ENCODE data around the gene PPP1R12C.

DNA sequence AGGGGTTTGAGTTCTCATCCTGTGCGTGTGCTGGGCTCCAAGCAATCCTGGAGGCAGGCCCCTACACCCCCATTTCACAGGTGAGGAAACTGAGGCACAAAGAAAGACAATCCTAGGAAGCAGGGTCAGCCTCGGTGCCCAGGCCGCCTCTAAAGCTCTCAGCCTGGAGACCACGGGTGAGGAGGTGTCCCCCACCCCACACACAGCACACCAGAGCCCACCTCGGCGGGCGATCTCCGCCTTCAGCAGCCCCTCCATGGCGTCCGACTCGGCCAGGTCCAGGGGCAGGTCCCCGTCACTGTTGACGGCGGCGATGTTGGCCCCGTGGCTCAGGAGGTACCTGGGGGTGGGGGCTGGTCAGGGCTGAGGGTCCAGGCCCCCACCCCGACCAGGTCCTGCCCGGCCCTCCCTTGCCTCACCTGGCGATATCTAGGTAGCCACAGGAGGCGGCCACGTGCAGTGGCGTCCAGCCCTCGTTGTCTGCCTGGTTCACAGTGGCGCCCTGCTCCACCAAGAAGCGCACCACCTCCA is 5.1 kb downstream of the PPP1R12C start:
- TF ChIP-seq CTCF (IDR thresholded peaks at IDR 0.05) (no peak), TCF7L2 (IDR thresholded peaks at IDR 0.05; ENCODE audit: low read depth, low read length) (no peak), POLR2AphosphoS5 (IDR thresholded peaks at IDR 0.05; ENCODE audit: low read depth, low read length) (no peak)
